Measurements from ENCODE around the gene MTURN.

DNA sequence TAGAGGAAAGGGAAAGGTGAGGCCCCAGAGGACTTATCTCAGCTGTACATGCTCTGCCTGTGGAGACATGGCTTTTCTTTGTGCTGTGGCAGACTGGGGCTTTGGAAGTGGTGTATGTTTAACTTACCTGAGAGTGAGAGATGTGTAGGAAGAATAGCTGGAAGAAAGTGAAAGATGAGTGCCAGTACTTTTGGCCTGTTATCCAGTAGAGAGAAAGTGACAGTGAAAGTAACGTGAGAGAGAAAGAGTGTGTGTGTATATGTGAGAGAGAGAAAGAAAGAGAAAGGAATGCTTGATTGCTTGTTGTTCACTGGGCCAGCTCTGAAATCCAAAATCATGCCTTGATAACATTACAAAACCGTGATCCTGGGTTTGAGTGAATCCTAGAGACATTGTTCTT is 25.5 kb downstream of the MTURN start:
- TF ChIP-seq, protein P1, sequence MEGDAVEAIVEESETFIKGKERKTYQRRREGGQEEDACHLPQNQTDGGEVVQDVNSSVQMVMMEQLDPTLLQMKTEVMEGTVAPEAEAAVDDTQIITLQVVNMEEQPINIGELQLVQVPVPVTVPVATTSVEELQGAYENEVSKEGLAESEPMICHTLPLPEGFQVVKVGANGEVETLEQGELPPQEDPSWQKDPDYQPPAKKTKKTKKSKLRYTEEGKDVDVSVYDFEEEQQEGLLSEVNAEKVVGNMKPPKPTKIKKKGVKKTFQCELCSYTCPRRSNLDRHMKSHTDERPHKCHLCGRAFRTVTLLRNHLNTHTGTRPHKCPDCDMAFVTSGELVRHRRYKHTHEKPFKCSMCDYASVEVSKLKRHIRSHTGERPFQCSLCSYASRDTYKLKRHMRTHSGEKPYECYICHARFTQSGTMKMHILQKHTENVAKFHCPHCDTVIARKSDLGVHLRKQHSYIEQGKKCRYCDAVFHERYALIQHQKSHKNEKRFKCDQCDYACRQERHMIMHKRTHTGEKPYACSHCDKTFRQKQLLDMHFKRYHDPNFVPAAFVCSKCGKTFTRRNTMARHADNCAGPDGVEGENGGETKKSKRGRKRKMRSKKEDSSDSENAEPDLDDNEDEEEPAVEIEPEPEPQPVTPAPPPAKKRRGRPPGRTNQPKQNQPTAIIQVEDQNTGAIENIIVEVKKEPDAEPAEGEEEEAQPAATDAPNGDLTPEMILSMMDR (IDR thresholded peaks at IDR 0.05), result no peak
- no peak for TF ChIP-seq EZH2phosphoT487 (IDR thresholded peaks at IDR 0.05)

All from neural progenitor cell (in vitro differentiated cells).